Neuronal stem cell (in vitro differentiated cells): ENCODE results near the gene ABCF1.

Experiments used
- DNase-seq: peaks from one replicate; pipeline ENCODE4 v3.0.0-alpha.2; 2013; ENCODE audit warnings: low spot score
- H2AFZ ChIP-seq: one replicate; pipeline ENCODE4 v1.6.1; 2013; ENCODE audit warnings: mild to moderate bottlenecking, low read length, inconsistent platforms
- H2AK5ac ChIP-seq: 2 replicates; pipeline ENCODE4 v1.6.1; 2013; ENCODE audit warnings: low read depth, mild to moderate bottlenecking, inconsistent platforms, low read length, moderate library complexity, mixed read lengths
- H2BK120ac ChIP-seq: 2 replicates; pipeline ENCODE4 v1.6.1; 2013; ENCODE audit warnings: low read depth, mild to moderate bottlenecking, inconsistent platforms, low read length, moderate library complexity, mixed read lengths
- H2BK12ac ChIP-seq: one replicate; pipeline ENCODE4 v1.6.1; 2013; ENCODE audit warnings: low read length, inconsistent platforms
- H2BK15ac ChIP-seq: 2 replicates; pipeline ENCODE4 v1.6.1; 2013; ENCODE audit warnings: mild to moderate bottlenecking, low read length, inconsistent platforms, mixed read lengths
- H2BK5ac ChIP-seq: one replicate; pipeline ENCODE4 v1.6.1; 2013; ENCODE audit warnings: inconsistent platforms, mild to moderate bottlenecking, low read length, moderate library complexity
- H3K14ac ChIP-seq: one replicate; pipeline ENCODE4 v1.6.1; 2013; ENCODE audit warnings: low read length, inconsistent platforms
- H3K18ac ChIP-seq: 2 replicates; pipeline ENCODE4 v1.6.1; 2013; ENCODE audit warnings: low read length, inconsistent platforms
- H3K23ac ChIP-seq: 2 replicates; pipeline ENCODE4 v1.6.1; 2013; ENCODE audit warnings: low read depth, mild to moderate bottlenecking, mixed read lengths, low read length, inconsistent platforms; ENCODE audit not compliant: poor library complexity
- H3K27ac ChIP-seq: replicated peaks from 3 replicates; pipeline ENCODE4 v1.5.1; 2013; ENCODE audit warnings: low read length, inconsistent platforms
- H3K27me3 ChIP-seq, 3 experiments: 2 replicates each; pipeline ENCODE4 v1.6.1; 2013; ENCODE audit warnings: low read length in 3 of 3, mild to moderate bottlenecking in 2 of 3, inconsistent platforms in 1 of 3, low read depth in 1 of 3, mixed read lengths in 1 of 3, moderate library complexity in 1 of 3; ENCODE audit not compliant: control insufficient read depth in 3 of 3, insufficient read depth in 3 of 3
- H3K36me3 ChIP-seq, 2 donors: replicated peaks in 1 of 2; 2 replicates each; pipeline ENCODE4 v1.6.1; 2013; ENCODE audit warnings: low read length in 2 of 2; ENCODE audit not compliant: control insufficient read depth in 2 of 2, insufficient read depth in 2 of 2
- H3K4ac ChIP-seq: 2 replicates; pipeline ENCODE4 v1.6.1; 2013; ENCODE audit warnings: inconsistent platforms, mild to moderate bottlenecking, low read length, moderate library complexity
- H3K4me1 ChIP-seq, 2 donors: 1 replicate in 1 of 2; 2 replicates in 1 of 2; pipeline ENCODE4 v1.6.1; 2013; ENCODE audit warnings: low read length in 2 of 2, low read depth in 1 of 2; ENCODE audit not compliant: control insufficient read depth in 2 of 2, insufficient read depth in 1 of 2
- H3K4me2 ChIP-seq: one replicate; pipeline ENCODE4 v1.6.1; 2013; ENCODE audit warnings: mild to moderate bottlenecking, low read length, inconsistent platforms; ENCODE audit not compliant: insufficient read depth, poor library complexity, severe bottlenecking
- H3K4me3 ChIP-seq, 2 donors: 2 replicates each; pipeline ENCODE4 v1.5.1; 2013; ENCODE audit warnings: low read length in 2 of 2, mild to moderate bottlenecking in 2 of 2, inconsistent platforms in 1 of 2, moderate library complexity in 1 of 2
- H3K79me1 ChIP-seq: one replicate; pipeline ENCODE4 v1.6.1; 2013; ENCODE audit warnings: low read depth, mild to moderate bottlenecking, inconsistent platforms, low read length, moderate library complexity
- H3K9ac ChIP-seq: one replicate; pipeline ENCODE4 v1.6.1; 2013; ENCODE audit warnings: mild to moderate bottlenecking, low read depth, low read length, inconsistent platforms; ENCODE audit not compliant: poor library complexity
- H3K9me3 ChIP-seq, 2 donors: replicated peaks in 1 of 2; 2 replicates each; pipeline versions ENCODE3 to v1.6.1; 2013; ENCODE audit warnings: low read length in 2 of 2, mild to moderate bottlenecking in 2 of 2, inconsistent platforms in 1 of 2, low read depth in 1 of 2, mixed read lengths in 1 of 2, moderate library complexity in 1 of 2; ENCODE audit not compliant: control insufficient read depth in 2 of 2, insufficient read depth in 1 of 2
- H4K8ac ChIP-seq: one replicate; pipeline ENCODE4 v1.6.1; 2013; ENCODE audit warnings: low read depth, mild to moderate bottlenecking, inconsistent platforms, low read length, moderate library complexity
- H4K91ac ChIP-seq: one replicate; pipeline ENCODE4 v1.6.1; 2013; ENCODE audit warnings: low read length, low read depth, mild to moderate bottlenecking, inconsistent platforms; ENCODE audit not compliant: poor library complexity
- WGBS, 2 donors: extraction: QIAGEN DNeasy Blood & Tissue Kit; methylation state at CpG; one replicate each; pipeline ENCODE4 v1.1.7; 2013; ENCODE audit warnings: missing lambda C conversion rate in 2 of 2, mixed read lengths in 1 of 2; ENCODE audit not compliant: insufficient read length in 2 of 2, insufficient replicate concordance in 1 of 2; ENCODE audit errors: extremely low coverage in 2 of 2; 5-methylcytosine and 5-hydroxymethylcytosine counted together
- small RNA-seq: library from polyadenylated mRNA; stranded (forward); fragments of <200 nt; extraction: miRNeasy Mini kit (QIAGEN cat#:217004); gene quantifications from one replicate; pipeline ENCODE3, GENCODE V24; 2013; ENCODE audit not compliant: insufficient read depth

Gene ABCF1

GRCh38 chr6:30635834-30636233 lies 64.6 kb downstream of the ABCF1 start:
- no peaks in the 10 kb centered on the region for H3K4me1 ChIP-seq
- H3K9ac ChIP-seq: no peak overlapping the region
- DNase-seq: no peak
- no peak overlapping the region for H3K18ac ChIP-seq
- no peak overlapping the region for H2BK5ac ChIP-seq
- H2BK120ac ChIP-seq: no peak overlapping the region
- H2BK12ac ChIP-seq: no peak overlapping the region
- no peak overlapping the region for H4K91ac ChIP-seq
- H4K8ac ChIP-seq: no peak overlapping the region
- H3K27me3 ChIP-seq: no peaks in the 10 kb centered on the region
- H3K23ac ChIP-seq: no peak overlapping the region
- H3K36me3 ChIP-seq: peaks cover 27 to 84% of the 10 kb centered on the region in 2 donors
- no peak overlapping the region for H2AK5ac ChIP-seq
- no peak overlapping the region for H3K14ac ChIP-seq
- H3K79me1 ChIP-seq: no peaks in the 10 kb centered on the region
- no peak overlapping the region for H3K4me2 ChIP-seq
- H3K9me3 ChIP-seq: no peaks in the 10 kb centered on the region
- no CpG with 5 or more reads among the region's 3 CpGs for WGBS, 2 donors
- H2BK15ac ChIP-seq: no peak overlapping the region
- H3K27ac ChIP-seq: no peak overlapping the region
- no peak overlapping the region for H3K4ac ChIP-seq
- H2AFZ ChIP-seq: no peak overlapping the region
- no peak overlapping the region for H3K4me3 ChIP-seq

DNA sequence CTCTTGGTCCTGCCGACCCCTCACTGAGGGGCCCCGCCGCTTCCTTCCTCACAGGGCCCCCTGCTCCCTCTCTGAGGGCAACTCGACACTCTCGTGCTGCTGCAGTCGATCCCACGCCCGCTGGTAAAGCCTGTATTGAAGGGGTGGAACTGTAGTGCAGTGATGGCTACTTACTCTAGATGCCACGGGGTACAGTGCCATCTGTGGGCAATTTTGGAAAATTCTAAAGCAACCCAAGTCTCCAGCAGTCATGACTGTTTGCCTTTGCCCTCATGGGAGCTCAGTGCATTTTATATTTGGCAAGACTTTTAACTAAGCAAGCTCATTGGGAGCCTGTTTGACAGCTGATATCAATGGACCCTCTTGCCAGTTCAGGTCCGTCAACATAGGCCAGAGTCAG lies 69.2 kb downstream of the ABCF1 start:
- no peak for DNase-seq
- H4K8ac ChIP-seq: no peak overlapping the region

GRCh38 chr6:30641048-30641447 lies 69.8 kb downstream of the ABCF1 start:
- Histone ChIP-seq H4K91ac (no peak overlapping the region), H3K79me1 (peaks cover 7% of the 10 kb centered on the region), H3K27me3 (no peaks in the 10 kb centered on the region), H2AFZ (no peak overlapping the region), H3K27ac (no peak overlapping the region), H3K23ac (no peak overlapping the region), H3K9me3 (no peaks in the 10 kb centered on the region), H4K8ac (no peak overlapping the region), H3K9ac (no peak overlapping the region), H2BK5ac (no peak overlapping the region), H2BK15ac (no peak overlapping the region), H3K4me1 (peaks cover 0 to 2% of the 10 kb centered on the region in 2 donors), H2BK120ac (no peak overlapping the region), H3K14ac (no peak overlapping the region), H3K18ac (no peak overlapping the region), H3K4me2 (no peak overlapping the region), H2BK12ac (no peak overlapping the region), H3K4ac (no peak overlapping the region), H3K36me3 (peaks cover 48 to 85% of the 10 kb centered on the region in 2 donors), H3K4me3 (no peak overlapping the region), H2AK5ac (no peak overlapping the region)
- no CpG with 5 or more reads among the region's 1 CpG for WGBS, 2 donors
- no peak for DNase-seq

More for the DNA sequence above, 69.2 kb downstream of the ABCF1 start:
- Histone ChIP-seq H2BK12ac (no peak overlapping the region), H3K36me3 (peaks cover 46 to 85% of the 10 kb centered on the region in 2 donors), H3K4ac (no peak overlapping the region), H3K23ac (no peak overlapping the region), H3K4me3 (no peak overlapping the region), H2BK5ac (no peak overlapping the region), H2AK5ac (no peak overlapping the region), H2AFZ (no peak overlapping the region), H3K9me3 (no peaks in the 10 kb centered on the region), H3K4me1 (no peaks in the 10 kb centered on the region), H3K4me2 (no peak overlapping the region), H3K27me3 (no peaks in the 10 kb centered on the region), H3K9ac (no peak overlapping the region), H3K79me1 (peaks cover 7% of the 10 kb centered on the region), H2BK15ac (no peak overlapping the region), H3K14ac (no peak overlapping the region), H3K18ac (no peak overlapping the region), H3K27ac (no peak overlapping the region), H2BK120ac (no peak overlapping the region), H4K91ac (no peak overlapping the region)
- no CpG with 5 or more reads among the region's 10 CpGs for WGBS, 2 donors

Small RNAs within 50 kb of the gene (small RNA-seq; reads per million reads assigned to genes)
- 1,511 reads per million, percentile 99 among the genes with 10 or more reads in this experiment for gene MIR877
